GM19452 (cell line): ENCODE data around the gene EXD3.
"Not testable (repeated sequence)": the region's sequence is repeated elsewhere in the genome, so short reads cannot be mapped to it uniquely, and the experiment has no call there.

Experiments
- ATAC-seq: cut with Tn5 transposase; IDR thresholded peaks from one replicate; pipeline ENCODE4 v1.9.1; 2021; ENCODE audit not compliant: unreplicated experiment

EXD3 gene

DNA sequence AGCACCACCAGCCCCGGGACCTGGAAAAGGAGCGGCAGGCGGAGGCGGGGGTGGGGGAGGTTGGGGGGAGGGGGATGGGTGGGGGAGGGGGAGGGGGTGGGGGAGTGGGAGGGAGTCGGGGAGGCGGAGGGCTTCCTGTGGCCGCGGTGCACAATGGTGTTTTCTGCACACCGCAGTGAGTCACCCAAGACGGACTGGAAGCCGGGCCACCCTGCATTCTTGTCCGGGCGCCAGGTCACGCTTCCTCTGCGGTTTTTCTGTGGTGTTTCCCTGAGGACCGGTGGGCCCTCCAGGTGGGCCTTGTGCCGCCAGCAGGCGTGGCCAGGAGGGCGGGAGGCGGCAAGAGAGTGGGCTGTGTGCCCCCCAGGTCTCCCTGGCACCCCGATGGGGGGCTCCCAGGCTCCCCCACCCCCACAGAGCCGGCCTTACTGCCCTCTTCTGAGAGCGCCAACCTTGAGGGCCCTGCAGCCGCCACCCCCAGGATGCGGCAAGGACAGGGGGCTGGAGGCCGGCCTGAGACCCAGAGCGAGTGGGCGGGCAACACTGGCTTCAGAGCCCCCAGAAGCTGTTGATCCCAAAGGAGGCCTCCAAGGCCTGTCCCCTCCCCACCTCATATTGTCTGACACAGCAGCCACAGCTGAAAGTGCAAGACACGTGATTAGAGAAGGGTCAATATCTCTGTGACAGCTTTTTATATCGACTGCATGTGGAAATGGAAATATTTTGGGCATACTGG, 11.1 kb downstream of the EXD3 start:
- no peak for ATAC-seq

DNA sequence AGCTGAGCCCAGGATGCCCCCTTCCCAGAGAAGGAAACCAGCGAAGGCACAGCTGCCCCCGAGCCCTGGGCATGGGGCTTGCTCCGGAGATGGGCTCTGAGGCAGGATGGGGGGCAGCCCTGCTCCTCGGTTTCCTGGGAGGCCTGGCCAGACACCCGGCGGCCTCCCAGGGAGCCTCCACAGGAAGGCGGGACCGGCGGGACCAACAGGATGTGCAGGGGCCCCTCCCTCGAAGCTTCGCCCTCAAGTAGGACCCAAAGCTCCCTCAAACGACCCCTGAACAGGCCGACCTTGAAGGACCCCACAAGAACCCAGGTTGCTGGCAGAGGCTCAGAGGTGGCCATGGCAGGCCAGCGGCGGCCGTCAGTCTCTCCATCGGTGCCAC, 11.7 kb downstream of the EXD3 start:
- ATAC-seq, result no peak

DNA sequence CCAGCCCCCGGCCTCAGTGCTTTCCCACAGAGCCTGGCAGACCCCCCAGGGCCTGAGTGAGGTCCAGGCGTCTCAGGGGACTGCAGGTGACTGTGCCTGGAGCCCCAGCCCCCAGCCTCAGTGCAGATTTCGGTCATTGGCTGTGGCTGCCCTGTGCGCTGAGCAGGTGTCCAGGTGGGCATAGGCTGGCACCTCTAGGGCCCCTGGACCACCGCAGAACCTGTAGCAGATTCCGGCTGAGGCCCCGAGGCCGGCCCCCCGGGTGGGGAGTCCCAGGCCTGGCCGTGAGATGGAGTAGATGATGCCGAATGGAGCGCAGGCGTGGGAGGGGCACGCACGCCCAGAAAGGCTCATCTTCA, 12.1 kb downstream of the EXD3 start:
- no peak for ATAC-seq

DNA sequence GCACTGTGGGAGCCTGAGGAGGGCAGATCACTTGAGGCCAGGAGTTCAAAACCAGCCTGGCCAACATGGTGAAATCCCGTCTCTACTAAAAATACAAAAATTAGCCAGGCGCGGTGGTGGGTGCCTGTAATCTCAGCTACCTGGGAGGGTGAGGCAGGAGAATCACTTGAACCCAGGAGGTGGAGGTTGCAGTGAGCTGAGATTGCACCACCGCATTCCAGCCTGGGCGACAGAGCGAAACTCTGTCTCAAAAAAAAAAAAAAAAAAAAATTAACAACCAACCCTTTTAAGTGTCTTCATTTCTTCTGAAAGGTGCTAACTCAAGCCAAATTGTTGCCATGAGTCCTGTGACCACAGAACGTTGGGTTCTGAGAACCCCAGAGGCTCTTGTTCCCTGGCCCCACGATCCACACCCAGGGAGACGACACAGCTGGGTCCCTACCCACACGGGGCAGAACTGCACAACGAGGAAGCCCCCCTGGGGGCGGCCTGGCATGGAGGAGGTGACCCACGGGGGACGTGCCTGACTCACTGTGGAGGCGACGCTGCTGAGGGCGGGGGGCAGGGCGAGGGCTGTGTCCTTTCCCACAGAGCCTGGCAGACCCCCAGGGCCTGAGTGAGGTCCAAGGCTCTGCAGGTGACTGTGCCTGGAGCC, 12.6 kb downstream of the EXD3 start:
- not testable (repeated sequence) for ATAC-seq

DNA sequence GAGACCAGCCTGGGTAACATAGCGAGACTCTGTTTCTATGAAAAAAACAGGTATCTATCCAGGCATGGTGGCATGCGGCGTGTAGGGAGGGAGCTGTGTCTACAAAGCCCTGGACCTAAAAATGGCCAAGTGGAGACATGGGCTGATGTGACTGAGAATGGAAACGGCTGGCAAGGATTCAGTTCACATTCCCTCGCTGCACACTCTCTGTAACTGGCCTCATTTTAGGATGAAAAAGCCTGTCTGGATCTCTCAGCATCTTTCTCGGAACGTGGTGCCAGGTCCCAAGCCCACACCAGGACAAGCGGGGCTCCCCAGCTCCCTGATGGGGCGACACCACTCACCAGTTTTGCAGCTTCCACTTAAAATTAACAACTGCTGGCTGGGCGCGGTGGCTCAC, 13.4 kb downstream of the EXD3 start:
- no peak for ATAC-seq

DNA sequence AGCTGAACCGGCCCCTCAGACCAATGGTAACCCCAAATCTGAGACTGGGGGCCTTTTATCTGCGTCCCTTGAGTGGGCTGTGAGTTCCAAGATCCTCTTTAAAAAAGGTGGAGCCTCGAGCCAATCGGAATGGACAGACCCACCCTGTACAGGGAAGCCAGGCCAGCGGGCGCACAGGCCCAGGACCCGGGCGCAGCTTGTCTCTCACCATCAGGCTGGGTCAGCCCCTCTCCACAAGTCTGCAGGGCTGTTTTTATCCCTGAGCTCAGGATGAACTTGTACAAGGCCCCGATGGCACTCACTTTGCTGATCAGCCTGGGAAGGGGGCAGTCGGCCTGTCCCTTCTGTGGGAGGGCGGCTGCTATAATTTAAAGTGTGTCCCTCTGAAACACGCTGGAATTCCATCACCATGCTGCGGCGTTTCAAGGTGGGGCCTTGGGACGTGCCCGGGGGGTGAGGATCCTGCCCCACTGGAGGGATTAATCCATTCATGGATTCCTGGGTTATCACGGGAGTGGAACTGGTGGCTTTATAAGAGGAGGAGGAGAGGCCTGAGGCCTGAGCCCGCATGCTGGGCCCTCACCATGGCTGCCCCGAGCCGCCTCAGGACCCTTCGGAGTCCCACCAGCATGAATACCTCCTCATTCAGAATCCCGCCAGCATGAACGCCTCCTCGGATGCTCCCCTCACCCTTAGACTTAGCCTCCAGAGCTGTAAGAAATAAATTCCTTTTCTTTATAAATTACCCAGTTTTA, 14.1 kb downstream of the EXD3 start:
- no peak for ATAC-seq

DNA sequence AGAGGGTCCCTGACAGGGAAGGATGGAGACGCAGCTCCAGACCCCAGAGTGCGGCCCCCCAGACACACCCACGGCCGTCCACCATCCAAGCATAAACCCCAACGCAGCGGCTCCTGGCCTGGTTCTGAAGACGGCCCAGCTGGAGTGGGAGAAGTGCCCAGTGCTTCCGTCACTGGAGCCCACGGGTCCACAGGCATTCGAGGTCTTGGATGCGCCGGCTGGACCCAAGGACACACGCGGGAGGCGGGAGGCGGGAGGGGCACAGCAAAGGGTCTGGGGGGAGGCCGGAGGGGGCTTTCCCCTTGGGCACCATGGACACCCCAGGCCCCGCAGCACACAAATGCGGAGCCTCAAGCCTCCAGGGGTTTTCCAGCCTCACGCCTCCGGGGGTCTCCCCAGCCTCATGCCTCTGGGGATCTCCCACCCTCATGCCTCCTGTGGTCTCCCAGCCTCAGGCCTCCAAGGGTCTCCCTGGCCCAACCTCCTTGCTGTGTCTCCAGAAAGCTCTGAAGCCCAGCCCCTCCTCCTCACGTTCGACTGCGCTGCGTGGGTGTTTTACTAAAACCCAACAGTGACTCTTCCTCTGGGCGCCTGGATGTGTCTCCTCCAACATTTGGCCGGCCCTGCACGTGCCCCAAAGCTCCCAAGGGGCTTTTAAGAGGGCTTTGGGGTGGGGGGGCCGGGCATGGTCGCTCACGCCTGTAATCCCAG, 15.2 kb downstream of the EXD3 start:
- no peak for ATAC-seq

DNA sequence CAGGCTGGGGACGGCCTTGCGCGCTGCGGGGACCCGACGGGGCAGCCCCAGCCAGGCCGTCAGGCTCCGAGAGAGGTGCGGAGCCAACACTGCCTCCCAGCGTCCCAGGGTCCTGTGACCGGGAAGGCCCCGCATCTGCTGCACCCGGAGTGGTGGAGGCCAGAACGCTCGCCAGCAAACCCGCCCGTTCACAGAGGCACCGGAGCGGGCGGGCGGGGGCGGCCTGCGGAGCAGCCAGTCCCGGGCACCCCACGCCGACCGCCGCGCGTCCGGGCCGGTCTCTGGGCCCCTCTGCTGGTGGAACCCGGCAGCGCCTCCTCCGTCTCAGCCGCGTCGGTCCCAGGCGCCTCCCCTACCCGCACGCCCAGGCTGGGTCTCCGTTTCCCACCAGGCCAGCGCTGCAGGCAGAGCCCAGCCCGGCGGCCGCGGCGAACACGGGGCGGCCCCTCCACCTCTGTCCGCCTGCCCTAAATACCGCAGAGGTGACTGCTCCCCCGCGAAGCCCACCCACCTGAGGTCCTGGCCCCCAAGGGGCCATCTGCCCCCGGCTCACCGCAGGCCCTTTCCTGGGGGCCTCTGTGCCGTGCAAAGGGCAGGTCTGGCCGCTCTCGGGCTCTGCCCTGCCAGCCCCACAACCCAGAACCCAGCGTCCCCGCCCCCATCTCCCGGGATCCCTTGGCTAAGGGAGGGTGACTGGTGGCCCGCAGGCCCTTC, 15.9 kb downstream of the EXD3 start:
- no peak for ATAC-seq

DNA sequence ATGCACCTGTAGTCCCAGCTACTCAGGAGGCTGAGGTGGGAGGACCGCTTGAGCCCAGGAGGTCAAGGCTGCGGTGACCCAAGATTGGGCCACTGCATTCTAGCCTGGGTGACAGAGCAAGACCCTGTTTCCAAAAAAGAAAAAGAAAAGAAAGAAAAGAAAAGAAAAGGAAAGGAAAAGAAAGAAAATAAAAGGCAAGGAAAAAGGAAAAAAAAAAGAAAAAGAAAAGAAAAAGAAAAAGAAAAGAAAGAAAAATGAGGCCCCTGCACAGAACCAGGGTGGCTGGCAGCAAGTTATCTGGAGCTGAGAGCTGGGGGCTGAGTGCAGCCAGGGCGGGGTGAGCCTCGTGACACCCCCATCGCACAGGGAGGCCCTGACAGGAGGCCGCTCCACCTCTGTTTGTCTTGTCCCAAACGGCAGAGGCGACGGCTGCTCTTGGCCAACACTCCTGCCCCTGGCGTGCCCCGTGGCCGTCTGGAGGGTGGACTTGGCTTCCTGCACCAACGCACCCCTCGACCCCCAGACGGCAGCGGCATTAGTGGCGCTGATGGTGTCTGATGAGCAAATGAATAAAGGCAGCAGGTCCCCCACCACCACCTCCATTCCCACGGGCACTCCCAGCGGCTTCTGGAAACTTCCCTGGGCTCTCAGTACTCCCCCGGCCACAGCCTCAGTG, 16.7 kb downstream of the EXD3 start:
- no peak for ATAC-seq

DNA sequence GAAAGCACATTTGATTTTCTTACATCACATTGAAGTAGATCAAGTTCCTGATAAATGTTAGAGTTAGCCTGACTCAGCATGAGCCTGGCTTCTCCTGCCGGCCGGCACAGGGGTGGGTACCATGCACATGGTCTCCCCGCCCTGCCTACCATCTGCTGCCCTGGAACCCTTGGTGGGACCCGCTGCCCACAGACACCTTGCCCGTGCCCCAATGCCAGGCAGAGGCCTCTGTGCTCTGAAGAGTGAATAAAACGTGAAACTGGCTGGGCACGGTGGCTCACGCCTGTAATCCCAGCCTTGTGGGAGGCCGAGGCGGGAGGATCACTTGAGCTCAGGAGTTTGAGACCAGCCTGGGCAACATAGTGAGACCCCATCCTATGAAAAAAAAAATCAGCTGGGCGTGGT, 17.3 kb downstream of the EXD3 start:
- no peak for ATAC-seq

DNA sequence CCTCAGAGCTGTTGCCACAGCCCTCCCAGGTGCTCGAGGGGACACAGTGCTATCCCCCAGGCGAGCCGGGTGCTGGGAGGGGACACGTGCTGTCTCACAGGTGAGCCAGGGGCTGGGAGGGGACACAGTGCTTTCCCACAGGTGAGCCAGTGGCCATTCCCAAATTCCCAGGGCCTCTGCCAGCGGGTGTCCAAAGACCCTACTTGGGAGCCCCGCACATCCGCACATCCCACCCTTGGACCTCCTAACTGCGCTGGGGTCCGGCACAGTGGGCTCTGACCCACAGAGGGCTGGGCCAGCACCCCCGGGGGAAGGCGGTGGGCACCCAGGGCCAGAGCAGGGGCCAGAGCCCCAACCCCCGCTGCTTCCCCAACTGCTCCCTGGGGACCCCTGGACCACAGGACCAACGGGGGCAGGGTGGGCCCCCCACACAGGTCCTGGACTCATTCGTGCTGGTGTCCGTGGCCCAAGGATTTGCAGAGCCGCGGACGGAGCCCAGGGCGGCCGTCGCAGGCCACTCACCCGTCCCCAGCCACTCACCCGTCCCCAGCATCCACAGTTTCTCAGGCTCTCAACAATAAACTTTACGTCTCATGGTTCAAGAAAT, 17.9 kb downstream of the EXD3 start:
- ATAC-seq, result no peak

DNA sequence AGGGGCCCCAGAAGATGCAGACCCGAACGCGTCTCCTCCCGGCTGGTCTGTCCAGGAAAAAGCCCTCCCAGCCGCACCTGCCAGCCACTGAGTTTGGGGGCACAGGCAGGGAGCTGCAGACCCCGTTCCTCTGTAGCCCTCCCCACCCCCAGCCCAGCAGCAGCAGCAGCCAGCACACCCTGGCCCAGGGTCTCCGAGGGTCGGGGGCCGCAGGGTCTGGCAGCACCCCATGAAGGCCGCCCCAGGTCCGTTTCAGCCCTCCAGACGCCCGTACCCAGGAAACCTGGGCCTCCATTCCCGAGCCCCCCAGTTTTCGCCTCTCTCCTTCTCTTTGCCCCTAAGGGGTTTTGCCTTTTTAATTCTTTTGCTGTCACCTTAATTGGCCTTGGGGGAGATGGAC, 19.7 kb downstream of the EXD3 start:
- ATAC-seq, result no peak

DNA sequence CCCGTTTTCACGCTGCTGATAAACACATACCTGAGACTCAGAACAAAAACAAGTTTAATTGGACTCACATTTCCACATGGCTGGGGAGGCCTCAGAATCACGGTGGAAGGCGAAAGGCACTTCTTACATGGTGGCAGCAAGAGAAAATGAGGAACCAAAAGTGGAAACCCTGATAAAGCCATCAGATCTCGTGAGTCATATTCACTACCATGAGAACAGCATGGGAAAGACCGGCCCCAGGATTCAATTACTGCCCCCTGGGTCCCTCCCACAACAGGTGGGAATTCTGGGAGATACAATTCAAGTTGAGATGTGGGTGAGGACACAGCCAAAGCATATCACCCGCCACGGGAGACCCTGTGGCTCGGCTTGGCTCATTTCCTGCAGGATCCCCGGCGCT, 20.2 kb downstream of the EXD3 start:
- ATAC-seq, result no peak

DNA sequence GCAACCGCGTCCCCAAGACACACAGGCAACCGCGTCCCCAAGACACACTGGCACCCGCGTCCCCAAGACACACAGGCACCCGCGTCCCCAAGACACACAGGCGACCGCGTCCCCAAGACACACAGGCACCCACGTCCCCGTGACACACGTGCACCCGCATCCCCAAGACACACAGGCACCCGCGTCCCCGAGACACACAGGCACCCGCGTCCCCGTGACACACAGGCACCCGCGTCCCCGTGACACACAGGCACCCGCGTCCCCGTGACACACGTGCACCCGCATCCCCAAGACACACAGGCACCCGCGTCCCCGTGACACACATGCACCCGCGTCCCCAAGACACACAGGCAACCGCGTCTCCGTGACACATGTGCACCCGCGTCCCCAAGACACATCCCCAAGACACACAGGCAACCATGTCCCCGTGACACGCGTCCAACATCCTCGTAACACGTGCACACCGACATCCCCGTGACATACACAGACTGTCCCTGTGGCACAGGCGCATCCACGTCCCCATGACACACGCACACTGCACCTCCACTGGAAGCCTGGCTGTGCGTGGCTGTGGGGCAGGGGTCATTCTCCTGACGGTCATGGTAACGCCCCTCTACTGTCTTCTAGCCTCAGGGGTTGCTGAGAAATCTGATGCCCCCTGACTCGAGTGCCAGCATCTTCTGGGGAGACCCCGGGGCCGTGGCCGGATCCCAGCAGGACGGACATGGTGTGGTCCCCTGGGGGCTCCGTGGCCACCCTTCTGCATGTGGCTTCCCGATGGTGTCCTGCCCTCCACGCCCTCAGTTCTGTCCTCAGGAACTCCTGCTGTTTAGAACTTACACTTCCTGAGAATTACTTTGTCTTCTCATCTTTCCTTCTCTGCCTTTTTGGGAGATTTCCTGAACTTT, 24.1 kb downstream of the EXD3 start:
- no peak for ATAC-seq

DNA sequence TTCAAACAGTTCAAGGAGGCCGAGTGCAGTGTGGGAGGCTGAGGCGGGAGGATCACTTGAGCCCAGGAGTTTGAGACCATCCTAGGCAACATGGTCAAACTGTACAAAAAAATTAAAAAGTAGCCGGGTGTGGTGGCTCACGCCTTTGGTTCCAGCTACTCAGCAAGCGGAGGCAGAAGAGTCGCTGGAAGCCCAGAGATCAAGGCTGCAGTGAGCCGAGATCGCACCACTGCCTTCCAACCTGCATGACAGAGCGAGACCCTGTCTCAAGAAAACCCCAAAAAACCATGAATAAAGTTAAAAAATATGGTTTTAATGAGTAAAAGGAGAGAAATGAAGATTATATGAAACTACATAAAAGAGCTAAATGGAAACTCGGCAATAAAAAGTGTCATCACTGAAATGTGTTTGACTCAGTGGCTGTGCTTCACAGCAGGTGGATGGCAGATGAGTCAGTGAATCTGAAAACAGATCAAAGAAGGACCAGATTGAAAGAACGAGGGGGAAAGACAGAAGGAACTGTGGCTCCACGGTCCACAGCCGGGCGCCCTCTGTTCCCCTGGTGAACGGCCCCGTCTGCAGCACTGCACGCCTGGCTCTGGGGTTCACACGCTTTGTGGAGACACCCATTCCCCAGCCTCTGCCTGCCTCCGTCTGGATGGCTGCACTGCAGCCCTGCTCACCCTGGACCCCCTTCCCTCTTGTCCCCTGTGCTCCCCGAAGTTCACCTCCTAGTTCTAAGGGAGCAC, 25.1 kb downstream of the EXD3 start:
- no peak for ATAC-seq

DNA sequence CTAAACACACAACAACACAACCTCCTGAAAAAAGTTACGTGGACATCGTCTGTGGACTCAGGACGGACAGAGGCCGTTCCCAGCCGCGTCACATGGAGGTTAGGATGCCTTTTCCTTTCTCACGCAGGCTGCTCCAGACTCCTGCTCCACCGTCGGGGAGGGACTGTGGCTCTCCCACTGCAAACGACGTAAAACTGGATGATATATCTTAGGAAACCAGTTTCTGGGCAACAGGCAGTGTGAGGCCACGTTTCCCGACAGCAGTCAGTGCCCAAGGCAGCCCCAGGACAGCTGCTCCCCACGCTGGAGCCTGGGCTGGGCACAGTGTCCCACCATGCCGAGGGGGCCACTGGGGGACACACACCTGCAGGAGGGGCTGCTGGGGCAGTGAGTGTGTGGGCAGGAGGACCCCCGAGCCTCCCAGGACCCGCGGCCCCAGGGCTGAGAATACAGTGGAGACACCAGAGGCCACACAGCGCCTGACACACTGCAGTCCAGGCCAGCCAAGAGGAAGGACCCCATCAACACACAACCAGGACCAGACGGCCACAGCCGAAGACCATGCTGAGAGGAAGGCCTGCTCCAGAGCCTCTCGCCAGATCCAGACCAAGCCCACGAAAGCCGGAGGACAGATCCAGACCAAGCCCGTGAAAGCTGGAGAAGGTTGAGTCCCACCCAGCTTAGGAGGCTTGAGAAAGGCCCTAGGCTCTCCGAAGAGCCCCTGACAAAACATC, 26.2 kb downstream of the EXD3 start:
- ATAC-seq, result no peak

DNA sequence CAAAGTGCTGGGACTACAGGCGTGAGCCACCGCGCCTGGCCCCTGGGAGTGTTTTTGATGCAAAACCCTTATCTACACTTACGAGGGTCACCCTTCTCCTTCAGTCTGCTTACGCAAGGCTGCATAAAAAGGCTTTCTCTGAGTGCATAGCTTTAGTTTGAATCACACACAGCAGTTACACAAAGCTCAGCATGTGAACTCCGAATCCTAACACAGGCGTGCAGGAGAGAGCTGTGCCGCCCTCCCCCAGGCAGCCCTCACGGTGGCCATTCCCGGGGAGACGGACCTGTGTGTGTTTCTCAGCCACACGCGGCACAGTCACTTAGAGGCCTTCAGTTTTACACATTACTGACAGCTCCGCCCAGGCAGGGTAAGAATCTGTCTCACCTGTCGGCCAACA, 26.7 kb downstream of the EXD3 start:
- ATAC-seq, result no peak

DNA sequence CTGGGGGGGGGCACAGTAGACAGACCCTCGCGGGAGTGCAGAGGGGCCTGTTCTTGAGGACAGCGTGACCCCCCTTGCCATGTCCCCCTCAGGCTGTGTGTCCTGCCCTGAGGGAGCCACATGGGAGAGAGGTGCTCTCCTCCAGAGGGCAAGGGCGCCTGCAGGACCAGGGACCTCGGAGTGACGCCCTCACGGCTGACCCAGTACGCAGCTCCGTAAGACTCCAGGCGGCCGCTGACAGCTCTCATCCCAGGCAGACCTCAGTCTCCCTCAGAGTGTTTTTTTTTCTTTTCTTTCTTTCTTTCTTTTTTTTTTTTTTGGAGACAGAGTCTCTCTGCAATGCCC, 27.3 kb downstream of the EXD3 start:
- no peak for ATAC-seq
